HG03432 (cell line): ENCODE measurements around the gene TEX14.
"Not testable (repeated sequence)": the region's sequence is repeated elsewhere in the genome, so short reads cannot be mapped to it uniquely, and the experiment has no call there.

ENCODE experiments used
- ATAC-seq: cut with Tn5 transposase; IDR thresholded peaks from one replicate; pipeline ENCODE4 v1.9.1; 2021; ENCODE audit warnings: mild to moderate bottlenecking, moderate library complexity; ENCODE audit not compliant: unreplicated experiment

The TEX14 gene

GRCh38 chr17:58690033-58690432 is 1.8 kb downstream of the TEX14 start:
- not testable (repeated sequence) for ATAC-seq

- no peak for ATAC-seq
Measured at GRCh38 chr17:58688521-58688920, 3.3 kb downstream of the TEX14 start.

GRCh38 chr17:58686980-58687379 is 4.9 kb downstream of the TEX14 start:
- no peak for ATAC-seq

GRCh38 chr17:58684462-58684861 is 7.4 kb downstream of the TEX14 start:
- ATAC-seq: not testable (repeated sequence)

- no peak for ATAC-seq
Measured at GRCh38 chr17:58684003-58684402, 7.8 kb downstream of the TEX14 start.

GRCh38 chr17:58680038-58680369 is 11.8 kb downstream of the TEX14 start:
- no peak for ATAC-seq

GRCh38 chr17:58679263-58680037 is 12.4 kb downstream of the TEX14 start:
- no peak for ATAC-seq

GRCh38 chr17:58678287-58678686 is 13.6 kb downstream of the TEX14 start:
- ATAC-seq: not testable (repeated sequence)

GRCh38 chr17:58677194-58677880 is 14.5 kb downstream of the TEX14 start:
- no peak for ATAC-seq

GRCh38 chr17:58671969-58672368 is 19.9 kb downstream of the TEX14 start:
- ATAC-seq: no peak

- ATAC-seq: no peak
Measured at GRCh38 chr17:58669853-58670252, 22.0 kb downstream of the TEX14 start.

- no peak for ATAC-seq
Measured at GRCh38 chr17:58668598-58668935, 23.3 kb downstream of the TEX14 start.

- no peak for ATAC-seq
Measured at GRCh38 chr17:58667934-58668597, 23.8 kb downstream of the TEX14 start.

- no peak for ATAC-seq
Measured at GRCh38 chr17:58666858-58667267, 25.0 kb downstream of the TEX14 start.

- no peak for ATAC-seq
Measured at GRCh38 chr17:58665946-58666857, 25.6 kb downstream of the TEX14 start.

GRCh38 chr17:58664302-58664701 is 27.5 kb downstream of the TEX14 start:
- no peak for ATAC-seq

GRCh38 chr17:58661499-58661898 is 30.3 kb downstream of the TEX14 start:
- ATAC-seq: no peak

GRCh38 chr17:58660621-58661020 is 31.2 kb downstream of the TEX14 start:
- no peak for ATAC-seq

GRCh38 chr17:58659714-58660084 is 32.1 kb downstream of the TEX14 start:
- not testable (repeated sequence) for ATAC-seq

- ATAC-seq: peak; percentile 76
Measured at GRCh38 chr17:58658804-58659713, 32.8 kb downstream of the TEX14 start.
